Gastroesophageal sphincter (tissue), 3 donors: ENCODE data around the gene SPO11.

Source experiments
- CTCF ChIP-seq, 4 experiments: fragments of 200-600 bp in 2 of 4; fragments of 450-650 bp in 2 of 4; sonication (generic) in 1 of 4; IDR thresholded peaks; one replicate each; pipeline ENCODE4 v1.5.1; 2017 to 2019; ENCODE audit warnings: antibody characterized with exemption in 4 of 4, mild to moderate bottlenecking in 2 of 4, moderate library complexity in 2 of 4
- EP300 ChIP-seq: sonication (generic); formaldehyde crosslinking; IDR thresholded peaks from one replicate; pipeline ENCODE4 v1.6.1; 2017; ENCODE audit warnings: antibody characterized with exemption, mild to moderate bottlenecking
- POLR2A ChIP-seq, 2 donors: fragments of 450-650 bp; IDR thresholded peaks; one replicate each; pipeline ENCODE4 v1.6.1; 2017; ENCODE audit warnings: antibody characterized with exemption in 2 of 2, mild to moderate bottlenecking in 2 of 2, moderate library complexity in 1 of 2
- POLR2AphosphoS5 ChIP-seq: sonication (generic); formaldehyde crosslinking; IDR thresholded peaks from one replicate; pipeline ENCODE4 v1.6.1; 2017; ENCODE audit warnings: antibody characterized with exemption

- TF ChIP-seq CTCF (IDR thresholded peaks at IDR 0.05) (no peak), POLR2A (IDR thresholded peaks at IDR 0.05) (no peak), POLR2AphosphoS5 (no peak), EP300 (no peak)
Measured at GRCh38 chr20:57389695-57390603, 60.3 kb downstream of the SPO11 start.
